Measurements from ENCODE around the gene PRAMEF33.
"Not testable (repeated sequence)": the region's sequence is repeated elsewhere in the genome, so short reads cannot be mapped to it uniquely, and the experiment has no call there.

GRCh38 chr1:13265124-13265523 lies 38.2 kb upstream of the PRAMEF33 start:
- TF ChIP-seq, protein P1, sequence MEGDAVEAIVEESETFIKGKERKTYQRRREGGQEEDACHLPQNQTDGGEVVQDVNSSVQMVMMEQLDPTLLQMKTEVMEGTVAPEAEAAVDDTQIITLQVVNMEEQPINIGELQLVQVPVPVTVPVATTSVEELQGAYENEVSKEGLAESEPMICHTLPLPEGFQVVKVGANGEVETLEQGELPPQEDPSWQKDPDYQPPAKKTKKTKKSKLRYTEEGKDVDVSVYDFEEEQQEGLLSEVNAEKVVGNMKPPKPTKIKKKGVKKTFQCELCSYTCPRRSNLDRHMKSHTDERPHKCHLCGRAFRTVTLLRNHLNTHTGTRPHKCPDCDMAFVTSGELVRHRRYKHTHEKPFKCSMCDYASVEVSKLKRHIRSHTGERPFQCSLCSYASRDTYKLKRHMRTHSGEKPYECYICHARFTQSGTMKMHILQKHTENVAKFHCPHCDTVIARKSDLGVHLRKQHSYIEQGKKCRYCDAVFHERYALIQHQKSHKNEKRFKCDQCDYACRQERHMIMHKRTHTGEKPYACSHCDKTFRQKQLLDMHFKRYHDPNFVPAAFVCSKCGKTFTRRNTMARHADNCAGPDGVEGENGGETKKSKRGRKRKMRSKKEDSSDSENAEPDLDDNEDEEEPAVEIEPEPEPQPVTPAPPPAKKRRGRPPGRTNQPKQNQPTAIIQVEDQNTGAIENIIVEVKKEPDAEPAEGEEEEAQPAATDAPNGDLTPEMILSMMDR (IDR thresholded peaks at IDR 0.05; ENCODE audit: low read depth, low read length, poor library complexity, severe bottlenecking), result not testable (repeated sequence)
- not testable (repeated sequence) for TF ChIP-seq EZH2phosphoT487 (IDR thresholded peaks at IDR 0.05; ENCODE audit: borderline replicate concordance, low read length)
